Psoas muscle (tissue), 8 donors: ENCODE results near the gene SPEG. TPM values are rescaled to one million over a fixed set of nuclear protein-coding genes. Genes with fewer than 3 reads are reported as not detected.

Experiments
- ATAC-seq, 4 donors: fragments of 200-7000 bp; cut with Tn5 transposase; one replicate each; pipeline ENCODE4 v1.9.1; 2020; ENCODE audit warnings: moderate library complexity in 3 of 4, mild to moderate bottlenecking in 2 of 4
- DNase-seq, 2 donors: peaks; one replicate each; pipeline ENCODE4 v3.0.0-alpha.2; 2020
- H3K27ac ChIP-seq: fragments of 200-600 bp; one replicate; pipeline ENCODE4 v1.8.0; 2022
- H3K27me3 ChIP-seq, 3 donors: fragments of 200-600 bp in 1 of 3; one replicate each; pipeline versions ENCODE4 v1.6.1 to v1.8.0; 2013 to 2022; ENCODE audit warnings: low read length in 2 of 3, mild to moderate bottlenecking in 2 of 3, moderate library complexity in 1 of 3; ENCODE audit not compliant: insufficient read depth in 3 of 3
- H3K36me3 ChIP-seq, 2 donors: fragments of 200-600 bp in 1 of 2; one replicate each; pipeline versions ENCODE4 v1.6.1 to v1.8.0; 2013 to 2022; ENCODE audit warnings: low read depth in 1 of 2, mild to moderate bottlenecking in 1 of 2, moderate library complexity in 1 of 2; ENCODE audit not compliant: insufficient read depth in 1 of 2
- H3K4me1 ChIP-seq: fragments of 200-600 bp; one replicate; pipeline ENCODE4 v1.8.0; 2022
- H3K4me3 ChIP-seq: fragments of 200-600 bp; one replicate; pipeline ENCODE4 v1.8.0; 2022; ENCODE audit warnings: mild to moderate bottlenecking
- H3K9me3 ChIP-seq: fragments of 200-600 bp; one replicate; pipeline ENCODE4 v1.8.0; 2022
- CTCF ChIP-seq: fragments of 200-600 bp; IDR thresholded peaks from one replicate; pipeline ENCODE4 v1.8.0; 2022; ENCODE audit warnings: antibody characterized with exemption
- WGBS, 3 donors: extraction: QIAGEN DNeasy Blood & Tissue Kit; methylation state at CpG; one replicate each; pipeline versions ENCODE4 v1.1.6 to v1.1.7; 2013; 5-methylcytosine and 5-hydroxymethylcytosine counted together
- intact Hi-C, 2 donors: fragments of 100-400 bp; cut with DNase I; formaldehyde crosslinking; loops; one replicate each; pipeline versions ENCODE4 v1.11.0 to v1.14.2; 2022
- polyA plus RNA-seq, 3 donors: library from polyadenylated mRNA; stranded (reverse); fragments of 200-250 nt; gene quantifications; one replicate each; pipeline ENCODE4 v1.2.3, GENCODE V29; 2013
- total RNA-seq, 4 donors: library from RNA; stranded (reverse); fragmentation: NEBNext Ultra II Directional in 2 of 4; extraction: Animal tissue kit (Norgen Biotek cat#: 25700) in 2 of 4; gene quantifications; one replicate each; pipeline versions ENCODE4 v1.2.1 to v1.2.4, GENCODE V29; 2021 to 2023
- donor health status: healthy with polysubstance abuse.
- donor health status: DM: no; HTN: no; CAD: no; lungs with moderate emphysema.
- donor health status: Bipolar disorder and iron deficiency.
- donor health status: healthy.
- donor health status: DM: yes; HTN: yes; CAD: no.
- donor health status: DM: no; HTN: no; CAD: no.
- donor health status: DM: no; HTN: no; CAD: no.
- donor health status: DM: yes; HTN: yes; CAD: no.

The SPEG gene
- total and polyA plus RNA-seq, 7 donors: 34.8 to 419 (median 239) TPM

- intact Hi-C loops: loop anchor here in 1 of 2 donors (10.0 kb wide), 1 partner anchor 371 kb away; the partner anchor contains the start of genes CNPPD1, RETREG2 and SLC23A3
- DNase-seq: no peak
Observed at GRCh38 chr2:219545295-219545942, 110.8 kb downstream of the SPEG start.

GRCh38 chr2:219545943-219546352, 111.3 kb downstream of the SPEG start:
- H3K4me1 ChIP-seq: peaks cover 23% of the 10 kb centered on the region
- H3K9me3 ChIP-seq: no peaks in the 10 kb centered on the region
- TF ChIP-seq CTCF: no peak
- ATAC-seq (no peak), DNase-seq (no peak)
- peaks cover 0 to 5% of the 10 kb centered on the region in 2 donors for H3K36me3 ChIP-seq
- no peak overlapping the region for H3K4me3 ChIP-seq
- intact Hi-C loops: loop anchor here in 1 of 2 donors (10.0 kb wide), 1 partner anchor 371 kb away; the partner anchor contains the start of genes CNPPD1, RETREG2 and SLC23A3
- WGBS, 3 donors: 60 to 68% (median 60%) methylated on average over 3 to 4 of the region's 4 CpGs
- H3K27ac ChIP-seq: no peak overlapping the region
- no peaks in the 10 kb centered on the region for H3K27me3 ChIP-seq

More at GRCh38 chr2:219545295-219545942, 110.8 kb downstream of the SPEG start:
- no peak for TF ChIP-seq CTCF
- H3K27me3 ChIP-seq: no peaks in the 10 kb centered on the region
- H3K36me3 ChIP-seq: peaks cover 0 to 10% of the 10 kb centered on the region in 2 donors
- WGBS, 3 donors: 78 to 87% (median 83%) methylated on average over 3 of the region's 3 CpGs
- no peak overlapping the region for H3K27ac ChIP-seq
- no peak for ATAC-seq
- H3K4me3 ChIP-seq: no peak overlapping the region
- no peaks in the 10 kb centered on the region for H3K9me3 ChIP-seq
- H3K4me1 ChIP-seq: peaks cover 23% of the 10 kb centered on the region

DNA sequence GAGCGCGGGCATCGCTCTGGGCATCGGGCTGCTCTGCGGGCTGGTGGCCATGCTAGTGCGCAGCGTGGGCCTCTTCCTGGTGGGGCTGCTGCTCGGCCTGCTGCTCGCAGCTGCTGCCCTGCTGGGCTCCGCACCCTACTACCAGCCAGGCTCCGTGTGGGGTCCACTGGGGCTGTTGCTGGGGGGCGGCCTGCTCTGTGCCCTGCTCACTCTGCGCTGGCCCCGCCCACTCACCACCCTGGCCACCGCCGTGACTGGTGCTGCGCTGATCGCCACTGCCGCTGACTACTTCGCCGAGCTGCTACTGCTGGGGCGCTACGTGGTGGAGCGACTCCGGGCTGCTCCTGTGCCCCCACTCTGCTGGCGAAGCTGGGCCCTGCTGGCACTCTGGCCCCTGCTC, 113.0 kb downstream of the SPEG start:
- WGBS, 3 donors: 91 to 98% (median 95%) methylated on average over 21 to 26 of the region's 26 CpGs
- Histone ChIP-seq H3K36me3 (no peaks in the 10 kb centered on the region), H3K4me1 (peaks cover 16% of the 10 kb centered on the region), H3K9me3 (no peaks in the 10 kb centered on the region), H3K4me3 (no peak overlapping the region), H3K27ac (no peak overlapping the region), H3K27me3 (no peaks in the 10 kb centered on the region)
- DNase-seq: no peak
- intact Hi-C loops: loop anchor here in 1 of 2 donors (10.0 kb wide), 1 partner anchor 373 kb away; the partner anchor contains the start of genes CNPPD1, RETREG2 and SLC23A3
- ATAC-seq: no peak
- TF ChIP-seq CTCF: no peak

Other genes with a start within 250 kb of the SPEG start
- gene ZFAND2B, start 228.1 kb upstream of the SPEG start, total RNA-seq: 10 to 100 TPM; 19.0 to 26.6 (median 22.1) TPM
- 10 to 100 TPM; 22.4 to 46.2 (median 32.6) TPM for gene ZFAND2B, start 228.1 kb upstream of the SPEG start, polyA plus RNA-seq
- gene ABCB6, start 215.9 kb upstream of the SPEG start, total RNA-seq: 10 to 100 TPM; 24.4 to 55.7 (median 43.5) TPM
- 10 to 100 TPM; 31.0 to 64.9 (median 42.2) TPM for gene ABCB6, start 215.9 kb upstream of the SPEG start, polyA plus RNA-seq
- 100 to 1,000 TPM; 111 to 180 (median 122) TPM for gene ATG9A, start 205.2 kb upstream of the SPEG start, total RNA-seq
- gene ATG9A, start 205.2 kb upstream of the SPEG start, polyA plus RNA-seq: 100 to 1,000 TPM in 1 of 3 donors, 10 to 100 TPM in 2; 41.6 to 107 (median 74.0) TPM
- 10 to 100 TPM in 3 of 4 donors, 1 to 10 TPM in 1; 9.3 to 29.4 (median 15.2) TPM for gene ANKZF1, start 205.0 kb upstream of the SPEG start, total RNA-seq
- 10 to 100 TPM in 2 of 3 donors, 1 to 10 TPM in 1; 8.7 to 27.8 (median 14.9) TPM for gene ANKZF1, start 205.0 kb upstream of the SPEG start, polyA plus RNA-seq
- 1 to 10 TPM in 1 of 4 donors, under 1 TPM in 3; 0.59 to 1.6 (median 0.92) TPM for gene GLB1L, start 189.4 kb upstream of the SPEG start, total RNA-seq
- gene GLB1L, start 189.4 kb upstream of the SPEG start, polyA plus RNA-seq: 1 to 10 TPM in 1 of 3 donors, under 1 TPM in 2; 0.55 to 3.7 (median 0.82) TPM
- gene STK16, start 189.4 kb upstream of the SPEG start, total RNA-seq: 10 to 100 TPM; 11.6 to 16.7 (median 14.3) TPM
- 10 to 100 TPM; 15.8 to 38.5 (median 29.7) TPM for gene STK16, start 189.4 kb upstream of the SPEG start, polyA plus RNA-seq
- gene TUBA4B, start 181.6 kb upstream of the SPEG start, total RNA-seq: not detected
- under 1 TPM in 1 of 3 donors, not detected in 2; 0.06 TPM for gene TUBA4B, start 181.6 kb upstream of the SPEG start, polyA plus RNA-seq
- gene TUBA4A, start 180.9 kb upstream of the SPEG start, total RNA-seq: 100 to 1,000 TPM; 522 to 707 (median 613) TPM
- gene TUBA4A, start 180.9 kb upstream of the SPEG start, polyA plus RNA-seq: 100 to 1,000 TPM; 291 to 618 (median 508) TPM
- gene DNAJB2, start 155.5 kb upstream of the SPEG start, total RNA-seq: 100 to 1,000 TPM in 3 of 4 donors, 10 to 100 TPM in 1; 93.1 to 173 (median 117) TPM
- gene DNAJB2, start 155.5 kb upstream of the SPEG start, polyA plus RNA-seq: 100 to 1,000 TPM in 2 of 3 donors, 10 to 100 TPM in 1; 99.6 to 204 (median 100) TPM
- gene PTPRN, start 125.4 kb upstream of the SPEG start, total RNA-seq: 1 to 10 TPM in 1 of 4 donors, under 1 TPM in 1, not detected in 2; 0.91 to 1.1 TPM
- under 1 TPM; 0.03 to 0.17 (median 0.04) TPM for gene PTPRN, start 125.4 kb upstream of the SPEG start, polyA plus RNA-seq
- gene RESP18, start 102.1 kb upstream of the SPEG start, total RNA-seq: not detected
- not detected for gene RESP18, start 102.1 kb upstream of the SPEG start, polyA plus RNA-seq
- gene DNPEP, start 46.9 kb upstream of the SPEG start, total RNA-seq: 10 to 100 TPM; 60.9 to 88.3 (median 63.9) TPM
- gene DNPEP, start 46.9 kb upstream of the SPEG start, polyA plus RNA-seq: 10 to 100 TPM; 46.7 to 93.1 (median 68.7) TPM
- over 10,000 TPM; 12,653 to 14,820 (median 13,821) TPM for gene DES, start 16.5 kb upstream of the SPEG start, total RNA-seq
- gene DES, start 16.5 kb upstream of the SPEG start, polyA plus RNA-seq: over 10,000 TPM in 2 of 3 donors, 1,000 to 10,000 TPM in 1; 8,143 to 13,925 (median 13,727) TPM
- 10 to 100 TPM; 14.4 to 23.4 (median 18.2) TPM for gene GMPPA, start 64.0 kb downstream of the SPEG start, total RNA-seq
- gene GMPPA, start 64.0 kb downstream of the SPEG start, polyA plus RNA-seq: 10 to 100 TPM; 20.0 to 33.8 (median 26.9) TPM
- under 1 TPM in 2 of 4 donors, not detected in 2; 0.30 to 0.34 TPM for gene ASIC4, start 79.6 kb downstream of the SPEG start, total RNA-seq
- under 1 TPM in 2 of 3 donors, not detected in 1; 0.03 to 0.23 TPM for gene ASIC4, start 79.6 kb downstream of the SPEG start, polyA plus RNA-seq
- gene CHPF, start 109.0 kb downstream of the SPEG start, total RNA-seq: 10 to 100 TPM; 11.9 to 14.2 (median 13.1) TPM
- 10 to 100 TPM in 1 of 3 donors, 1 to 10 TPM in 2; 8.4 to 13.0 (median 9.0) TPM for gene CHPF, start 109.0 kb downstream of the SPEG start, polyA plus RNA-seq
- 1 to 10 TPM in 3 of 4 donors, under 1 TPM in 1; 0.88 to 3.1 (median 2.0) TPM for gene TMEM198, start 109.2 kb downstream of the SPEG start, total RNA-seq
- 1 to 10 TPM in 2 of 3 donors, under 1 TPM in 1; 0.61 to 3.7 (median 2.3) TPM for gene TMEM198, start 109.2 kb downstream of the SPEG start, polyA plus RNA-seq
- gene OBSL1, start 136.7 kb downstream of the SPEG start, total RNA-seq: 100 to 1,000 TPM in 1 of 4 donors, 10 to 100 TPM in 3; 38.7 to 134 (median 68.0) TPM
- 10 to 100 TPM; 10.3 to 35.9 (median 22.1) TPM for gene OBSL1, start 136.7 kb downstream of the SPEG start, polyA plus RNA-seq
- gene INHA, start 137.5 kb downstream of the SPEG start, total RNA-seq: under 1 TPM in 2 of 4 donors, not detected in 2; 0.23 to 0.36 TPM
- 1 to 10 TPM in 1 of 3 donors, under 1 TPM in 2; 0.10 to 1.2 (median 0.18) TPM for gene INHA, start 137.5 kb downstream of the SPEG start, polyA plus RNA-seq
- gene STK11IP, start 163.0 kb downstream of the SPEG start, total RNA-seq: 10 to 100 TPM in 2 of 4 donors, 1 to 10 TPM in 2; 5.5 to 12.8 (median 10.3) TPM
- 10 to 100 TPM in 1 of 3 donors, 1 to 10 TPM in 2; 6.5 to 13.3 (median 8.6) TPM for gene STK11IP, start 163.0 kb downstream of the SPEG start, polyA plus RNA-seq
- 1 to 10 TPM in 1 of 4 donors, under 1 TPM in 3; 0.50 to 1.4 (median 0.78) TPM for gene SLC4A3, start 192.8 kb downstream of the SPEG start, total RNA-seq
- under 1 TPM; 0.40 to 0.60 (median 0.48) TPM for gene SLC4A3, start 192.8 kb downstream of the SPEG start, polyA plus RNA-seq